ACC112 (cell line): ENCODE data around the gene RC3H1.
A peak's percentile ranks its signal among the peaks of the same experiment; 100 is the strongest.
"Not testable (repeated sequence)": the region's sequence is repeated elsewhere in the genome, so short reads cannot be mapped to it uniquely, and the experiment has no call there.

ENCODE experiments used
- H2AFZ ChIP-seq: fragments of 200-600 bp; sonication (generic); one replicate; pipeline ENCODE4 v1.6.0; 2017; ENCODE audit warnings: antibody characterized with exemption, low read length; ENCODE audit not compliant: unreplicated experiment
- H3K27ac ChIP-seq: fragments of 200-600 bp; sonication (generic); 2 replicates; pipeline ENCODE4 v1.5.1; 2014; ENCODE audit warnings: low read depth, mild to moderate bottlenecking, antibody characterized with exemption, low read length, moderate library complexity
- H3K27me3 ChIP-seq: fragments of 200-600 bp; sonication (generic); 2 replicates; pipeline ENCODE4 v1.6.1; 2014; ENCODE audit warnings: mild to moderate bottlenecking, antibody characterized with exemption, low read length, moderate library complexity, mixed read lengths; ENCODE audit not compliant: insufficient read depth
- H3K36me3 ChIP-seq: fragments of 200-600 bp; sonication (generic); 2 replicates; pipeline ENCODE4 v1.6.1; 2016; ENCODE audit warnings: mild to moderate bottlenecking, antibody characterized with exemption, low read length, moderate library complexity, mixed read lengths; ENCODE audit not compliant: insufficient read depth
- H3K4me1 ChIP-seq: fragments of 200-600 bp; sonication (generic); one replicate; pipeline ENCODE4 v1.6.1; 2016; ENCODE audit warnings: low read length, mixed read lengths; ENCODE audit not compliant: insufficient read depth, unreplicated experiment, control insufficient read depth
- H3K4me3 ChIP-seq: fragments of 200-600 bp; sonication (generic); 2 replicates; pipeline ENCODE4 v1.5.1; 2014; ENCODE audit warnings: mild to moderate bottlenecking, low read depth, low read length
- H3K79me2 ChIP-seq: fragments of 200-600 bp; sonication (generic); one replicate; pipeline ENCODE4 v1.6.0; 2016; ENCODE audit warnings: low read length; ENCODE audit not compliant: control insufficient read depth, unreplicated experiment, insufficient read depth

RC3H1 gene

GRCh38 chr1:174044418-174045222 is 22.5 kb upstream of the RC3H1 start:
- no peaks in the 10 kb centered on the region for H3K79me2 ChIP-seq
- H3K27me3 ChIP-seq, result no peaks in the 10 kb centered on the region
- H3K36me3 ChIP-seq, result no peaks in the 10 kb centered on the region
- H2AFZ ChIP-seq, result no peak overlapping the region
- peaks cover 9% of the 10 kb centered on the region for H3K4me1 ChIP-seq
- H3K27ac ChIP-seq, result no peak overlapping the region
- H3K4me3 ChIP-seq, result no peak overlapping the region

- not testable (repeated sequence) for H3K36me3 ChIP-seq, H3K4me1 ChIP-seq, H3K27ac ChIP-seq, H3K4me3 ChIP-seq, H2AFZ ChIP-seq, H3K27me3 ChIP-seq, H3K79me2 ChIP-seq
Measured at GRCh38 chr1:174042509-174042908, 20.4 kb upstream of the RC3H1 start.

- Histone ChIP-seq H2AFZ (no peak overlapping the region), H3K36me3 (no peaks in the 10 kb centered on the region), H3K4me3 (no peak overlapping the region), H3K79me2 (no peaks in the 10 kb centered on the region), H3K4me1 (peaks cover 9% of the 10 kb centered on the region), H3K27ac (no peak overlapping the region), H3K27me3 (no peaks in the 10 kb centered on the region)
Measured at GRCh38 chr1:174041369-174041768, 19.2 kb upstream of the RC3H1 start.

GRCh38 chr1:174040387-174040786 is 18.2 kb upstream of the RC3H1 start:
- H3K36me3 ChIP-seq, result no peaks in the 10 kb centered on the region
- no peaks in the 10 kb centered on the region for H3K79me2 ChIP-seq
- no peak overlapping the region for H3K27ac ChIP-seq
- H2AFZ ChIP-seq, result no peak overlapping the region
- H3K27me3 ChIP-seq, result no peaks in the 10 kb centered on the region
- peaks cover 9% of the 10 kb centered on the region for H3K4me1 ChIP-seq
- no peak overlapping the region for H3K4me3 ChIP-seq

GRCh38 chr1:174039027-174039426 is 16.9 kb upstream of the RC3H1 start:
- H3K27ac ChIP-seq, result no peak overlapping the region
- no peaks in the 10 kb centered on the region for H3K27me3 ChIP-seq
- no peak overlapping the region for H2AFZ ChIP-seq
- H3K36me3 ChIP-seq, result no peaks in the 10 kb centered on the region
- peaks cover 9% of the 10 kb centered on the region for H3K4me1 ChIP-seq
- H3K4me3 ChIP-seq, result no peak overlapping the region
- H3K79me2 ChIP-seq, result no peaks in the 10 kb centered on the region

- no peaks in the 10 kb centered on the region for H3K79me2 ChIP-seq
- no peak overlapping the region for H2AFZ ChIP-seq
- H3K27me3 ChIP-seq, result no peaks in the 10 kb centered on the region
- H3K36me3 ChIP-seq, result no peaks in the 10 kb centered on the region
- H3K4me1 ChIP-seq, result peaks cover 9% of the 10 kb centered on the region
- no peak overlapping the region for H3K4me3 ChIP-seq
- H3K27ac ChIP-seq, result no peak overlapping the region
Measured at GRCh38 chr1:174036798-174037197, 14.6 kb upstream of the RC3H1 start.

GRCh38 chr1:174036204-174036603 is 14.0 kb upstream of the RC3H1 start:
- Histone ChIP-seq H3K27me3 (no peaks in the 10 kb centered on the region), H2AFZ (no peak overlapping the region), H3K79me2 (no peaks in the 10 kb centered on the region), H3K4me3 (no peak overlapping the region), H3K4me1 (peaks cover 9% of the 10 kb centered on the region), H3K36me3 (no peaks in the 10 kb centered on the region), H3K27ac (no peak overlapping the region)

- Histone ChIP-seq H3K27ac (no peak overlapping the region), H3K4me1 (peaks cover 6% of the 10 kb centered on the region), H3K36me3 (no peaks in the 10 kb centered on the region), H3K4me3 (no peak overlapping the region), H2AFZ (no peak overlapping the region), H3K79me2 (no peaks in the 10 kb centered on the region), H3K27me3 (no peaks in the 10 kb centered on the region)
Measured at GRCh38 chr1:174032671-174033222, 10.6 kb upstream of the RC3H1 start.

GRCh38 chr1:174031099-174031498 is 8.9 kb upstream of the RC3H1 start:
- Histone ChIP-seq H3K27ac (no peak overlapping the region), H3K27me3 (no peaks in the 10 kb centered on the region), H3K4me1 (peaks cover 6% of the 10 kb centered on the region), H3K4me3 (no peak overlapping the region), H2AFZ (no peak overlapping the region), H3K79me2 (no peaks in the 10 kb centered on the region), H3K36me3 (no peaks in the 10 kb centered on the region)

- H3K79me2 ChIP-seq, result no peaks in the 10 kb centered on the region
- H3K4me3 ChIP-seq, result no peak overlapping the region
- H2AFZ ChIP-seq, result no peak overlapping the region
- peaks cover 6% of the 10 kb centered on the region for H3K4me1 ChIP-seq
- no peak overlapping the region for H3K27ac ChIP-seq
- no peaks in the 10 kb centered on the region for H3K27me3 ChIP-seq
- no peaks in the 10 kb centered on the region for H3K36me3 ChIP-seq
Measured at GRCh38 chr1:174028495-174028894, 6.3 kb upstream of the RC3H1 start.

- H3K4me1 ChIP-seq, result peaks cover 25% of the 10 kb centered on the region
- no peaks in the 10 kb centered on the region for H3K27me3 ChIP-seq
- H3K27ac ChIP-seq, result no peak overlapping the region; the same call in 1 of the 2 replicates
- peak overlapping the region; percentile 60 for H2AFZ ChIP-seq
- H3K4me3 ChIP-seq, result no peak overlapping the region; the same call in 1 of the 2 replicates
- no peaks in the 10 kb centered on the region for H3K36me3 ChIP-seq
- peaks cover 37% of the 10 kb centered on the region for H3K79me2 ChIP-seq
Measured at GRCh38 chr1:174023440-174023839, 1.3 kb upstream of the RC3H1 start.
